ENCODE results near the gene SLC12A8. TPM values are rescaled to one million over a fixed set of nuclear protein-coding genes. Genes with fewer than 3 reads are reported as not detected.

The SLC12A8 gene
- total RNA-seq, 4 donors from 2014 or later: 1.0 TPM; not detected in 3

GRCh38 chr3:125126323-125126722 lies 86.2 kb downstream of the SLC12A8 start:
- intact Hi-C loops (cut with DNase I; ENCODE audit: low total_unique reads): loop anchor here (5.0 kb wide), 2 partner anchors 39 to 64 kb away; no protein-coding TSS in a partner anchor

GRCh38 chr3:125125821-125126245 lies 86.7 kb downstream of the SLC12A8 start:
- no peak for DNase-seq
- in situ Hi-C loops (cut with MboI; ENCODE audit: low sequenced_read_pairs in 4 of 4): no loop called here
- no peaks in the 10 kb centered on the region for H3K27me3 ChIP-seq
- H3K4me1 ChIP-seq: peaks cover 5 to 15% of the 10 kb centered on the region in 2 donors
- H3K9me3 ChIP-seq: no peaks in the 10 kb centered on the region
- H3K36me3 ChIP-seq: no peaks in the 10 kb centered on the region
- H3K27ac ChIP-seq: no peak overlapping the region
- H3K4me3 ChIP-seq: no peak overlapping the region
- ATAC-seq: no peak
- intact Hi-C loops (cut with DNase I; ENCODE audit: low total_unique reads): loop anchor here (5.0 kb wide), 2 partner anchors 39 to 64 kb away; no protein-coding TSS in a partner anchor
- TF ChIP-seq CTCF (IDR thresholded peaks at IDR 0.05 in 4 of 5, conservative IDR thresholded peaks at IDR 0.05 in 1 of 5) (no peak), POLR2A (IDR thresholded peaks at IDR 0.05) (no peak)

More at GRCh38 chr3:125126323-125126722, 86.2 kb downstream of the SLC12A8 start:
- ATAC-seq (no peak), DNase-seq (no peak)
- peaks cover 5 to 15% of the 10 kb centered on the region in 2 donors for H3K4me1 ChIP-seq
- TF ChIP-seq POLR2A (IDR thresholded peaks at IDR 0.05): no peak
- no peak for TF ChIP-seq CTCF (IDR thresholded peaks at IDR 0.05 in 4 of 5, conservative IDR thresholded peaks at IDR 0.05 in 1 of 5)
- no peaks in the 10 kb centered on the region for H3K9me3 ChIP-seq
- no peak overlapping the region for H3K4me3 ChIP-seq
- H3K27me3 ChIP-seq: no peaks in the 10 kb centered on the region
- no peak overlapping the region for H3K27ac ChIP-seq
- no peaks in the 10 kb centered on the region for H3K36me3 ChIP-seq
- in situ Hi-C loops (cut with MboI; ENCODE audit: low sequenced_read_pairs in 4 of 4): no loop called here

GRCh38 chr3:125123451-125124305 lies 88.9 kb downstream of the SLC12A8 start:
- DNase-seq: no peak
- Histone ChIP-seq H3K4me3 (no peak overlapping the region), H3K36me3 (no peaks in the 10 kb centered on the region), H3K9me3 (no peaks in the 10 kb centered on the region), H3K27me3 (no peaks in the 10 kb centered on the region), H3K27ac (no peak overlapping the region), H3K4me1 (peaks cover 0 to under 1% of the 10 kb centered on the region in 2 donors)
- no peak for ATAC-seq
- TF ChIP-seq POLR2A (IDR thresholded peaks at IDR 0.05): no peak
- no peak for TF ChIP-seq CTCF (IDR thresholded peaks at IDR 0.05 in 4 of 5, conservative IDR thresholded peaks at IDR 0.05 in 1 of 5)
- in situ Hi-C loops (cut with MboI; ENCODE audit: low sequenced_read_pairs in 4 of 4) (no loop called here), intact Hi-C loops (cut with DNase I; ENCODE audit: low total_unique reads) (no loop called here)

GRCh38 chr3:125121246-125122010 lies 91.1 kb downstream of the SLC12A8 start:
- DNase-seq (no peak), ATAC-seq (no peak)
- H3K9me3 ChIP-seq: no peaks in the 10 kb centered on the region
- H3K27ac ChIP-seq: no peak overlapping the region
- TF ChIP-seq POLR2A (IDR thresholded peaks at IDR 0.05): no peak
- no peak for TF ChIP-seq CTCF (IDR thresholded peaks at IDR 0.05 in 4 of 5, conservative IDR thresholded peaks at IDR 0.05 in 1 of 5)
- H3K4me1 ChIP-seq: peaks cover 0 to 9% of the 10 kb centered on the region in 2 donors
- intact Hi-C loops (cut with DNase I; ENCODE audit: low total_unique reads): no loop called here
- H3K4me3 ChIP-seq: no peak overlapping the region
- in situ Hi-C loops (cut with MboI; ENCODE audit: low sequenced_read_pairs in 4 of 4): no loop called here
- H3K27me3 ChIP-seq: no peaks in the 10 kb centered on the region
- no peaks in the 10 kb centered on the region for H3K36me3 ChIP-seq
